K562 (cell line): Measurements from ENCODE around the gene PLA2R1. TPM values are rescaled to one million over a fixed set of nuclear protein-coding genes. Genes with fewer than 3 reads are reported as not detected.
A peak's percentile ranks its signal among the peaks of the same experiment; 100 is the strongest.

Experiments
- BACH1 ChIP-seq: fragments of 200-800 bp; sonication (Bioruptor generic); IDR thresholded peaks from 2 replicates; pipeline ENCODE4 v1.6.1; 2016; ENCODE audit warnings: missing genetic modification characterization, missing compliant biosample characterization
- CBFA2T2 ChIP-seq: fragments of 450-650 bp; conservative IDR thresholded peaks from 2 replicates; pipeline ENCODE4 v1.6.1; 2017; ENCODE audit warnings: mild to moderate bottlenecking
- EHMT2 ChIP-seq: fragments of 450-650 bp; IDR thresholded peaks from 2 replicates; pipeline ENCODE4 v1.6.1; 2018; ENCODE audit warnings: antibody characterized with exemption
- ELF1 ChIP-seq: fragments of 200-800 bp; sonication (Bioruptor generic); IDR thresholded peaks from 2 replicates; pipeline ENCODE4 v1.6.1; 2016; ENCODE audit warnings: missing genetic modification characterization, missing compliant biosample characterization
- FOS ChIP-seq: IDR thresholded peaks from 3 replicates; pipeline ENCODE4 v1.6.1; 2011; ENCODE audit not compliant: insufficient read length; ENCODE audit errors: extremely low read depth
- L3MBTL2 ChIP-seq: fragments of 450-650 bp; IDR thresholded peaks from 2 replicates; pipeline ENCODE4 v1.6.1; 2016; ENCODE audit warnings: mild to moderate bottlenecking, moderate library complexity
- NCOA4 ChIP-seq: fragments of 450-650 bp; IDR thresholded peaks from 2 replicates; pipeline ENCODE4 v1.6.1; 2018; ENCODE audit warnings: mild to moderate bottlenecking; ENCODE audit not compliant: partially characterized antibody
- NFYB ChIP-seq: IDR thresholded peaks from 2 replicates; pipeline ENCODE4 v1.6.1; 2011; ENCODE audit warnings: mild to moderate bottlenecking, moderate library complexity; ENCODE audit not compliant: insufficient read length; ENCODE audit errors: extremely low read depth
- TFE3 ChIP-seq: fragments of 450-650 bp; formaldehyde crosslinking; IDR thresholded peaks from 2 replicates; pipeline ENCODE4 v1.4.0; 2020; ENCODE audit warnings: mild to moderate bottlenecking, mixed read lengths
- polyA plus RNA-seq, 8 experiments: library from polyadenylated mRNA; depleted of rRNA in 4 of 8; stranded (reverse) in 5 of 8; unstranded in 3 of 8; fragments of >200 nt; fragmentation: Nextera tagmentation in 2 of 8; fragmentation: Illumina TruSeq in 1 of 8; extraction: Ambion mirVana in 2 of 8; extraction: Trizol in 1 of 8; gene quantifications; 2 replicates each; pipeline versions ENCODE4 v1.2.1 to v1.2.3, GENCODE V29; 2011 to 2014; ENCODE audit warnings: inconsistent platforms in 1 of 8, missing spikeins in 1 of 8
- total RNA-seq, 7 experiments: library from RNA; depleted of rRNA in 6 of 7; stranded (reverse); fragments of >200 nt in 6 of 7; fragmentation: Illumina TruSeq in 2 of 7; extraction: Trizol in 2 of 7; gene quantifications; 2 replicates each; pipeline versions ENCODE4 v1.2.1 to v1.2.3, GENCODE V29; 2011 to 2021; ENCODE audit warnings: low replicate concordance in 1 of 7
- TF ChIP-seq, protein P1 (sequence below), 2 experiments: fragments of 450-650 bp; formaldehyde crosslinking in 1 of 2; IDR thresholded peaks; 2 replicates each; pipeline versions ENCODE4 v1.4.0 to v1.6.1; 2014 to 2020; ENCODE audit warnings: mild to moderate bottlenecking in 2 of 2, borderline replicate concordance in 1 of 2, low read depth in 1 of 2
- TF ChIP-seq, protein P2 (sequence below): sonication (generic); formaldehyde crosslinking; IDR thresholded peaks from 2 replicates; pipeline ENCODE4 v1.9.0; 2022; ENCODE audit warnings: mild to moderate bottlenecking, missing genetic modification reagents

Gene PLA2R1
- total and polyA plus RNA-seq, 9 of the 15 experiments (the other 6 are each of a cell fraction or from before 2014, with no cell fraction given), result not detected

GRCh38 chr2:159936471-159936870, 125.9 kb downstream of the PLA2R1 start (continued):
- TF ChIP-seq, protein P1, sequence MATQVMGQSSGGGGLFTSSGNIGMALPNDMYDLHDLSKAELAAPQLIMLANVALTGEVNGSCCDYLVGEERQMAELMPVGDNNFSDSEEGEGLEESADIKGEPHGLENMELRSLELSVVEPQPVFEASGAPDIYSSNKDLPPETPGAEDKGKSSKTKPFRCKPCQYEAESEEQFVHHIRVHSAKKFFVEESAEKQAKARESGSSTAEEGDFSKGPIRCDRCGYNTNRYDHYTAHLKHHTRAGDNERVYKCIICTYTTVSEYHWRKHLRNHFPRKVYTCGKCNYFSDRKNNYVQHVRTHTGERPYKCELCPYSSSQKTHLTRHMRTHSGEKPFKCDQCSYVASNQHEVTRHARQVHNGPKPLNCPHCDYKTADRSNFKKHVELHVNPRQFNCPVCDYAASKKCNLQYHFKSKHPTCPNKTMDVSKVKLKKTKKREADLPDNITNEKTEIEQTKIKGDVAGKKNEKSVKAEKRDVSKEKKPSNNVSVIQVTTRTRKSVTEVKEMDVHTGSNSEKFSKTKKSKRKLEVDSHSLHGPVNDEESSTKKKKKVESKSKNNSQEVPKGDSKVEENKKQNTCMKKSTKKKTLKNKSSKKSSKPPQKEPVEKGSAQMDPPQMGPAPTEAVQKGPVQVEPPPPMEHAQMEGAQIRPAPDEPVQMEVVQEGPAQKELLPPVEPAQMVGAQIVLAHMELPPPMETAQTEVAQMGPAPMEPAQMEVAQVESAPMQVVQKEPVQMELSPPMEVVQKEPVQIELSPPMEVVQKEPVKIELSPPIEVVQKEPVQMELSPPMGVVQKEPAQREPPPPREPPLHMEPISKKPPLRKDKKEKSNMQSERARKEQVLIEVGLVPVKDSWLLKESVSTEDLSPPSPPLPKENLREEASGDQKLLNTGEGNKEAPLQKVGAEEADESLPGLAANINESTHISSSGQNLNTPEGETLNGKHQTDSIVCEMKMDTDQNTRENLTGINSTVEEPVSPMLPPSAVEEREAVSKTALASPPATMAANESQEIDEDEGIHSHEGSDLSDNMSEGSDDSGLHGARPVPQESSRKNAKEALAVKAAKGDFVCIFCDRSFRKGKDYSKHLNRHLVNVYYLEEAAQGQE (IDR thresholded peaks at IDR 0.05; ENCODE audit: borderline replicate concordance), result peak; percentile 27; the same call in 1 of the 2 replicates
- TF ChIP-seq, protein P1 (CRISPR knock-in tag; IDR thresholded peaks at IDR 0.05; ENCODE audit: low read depth), result no peak
- peak; percentile 31; the same call in 1 of the 2 replicates for TF ChIP-seq ELF1 (tag)
- peak; percentile 81 for TF ChIP-seq L3MBTL2
- TF ChIP-seq CBFA2T2, result peak; percentile 65
- TF ChIP-seq NFYB, result peak; percentile 98
- TF ChIP-seq, protein P2, sequence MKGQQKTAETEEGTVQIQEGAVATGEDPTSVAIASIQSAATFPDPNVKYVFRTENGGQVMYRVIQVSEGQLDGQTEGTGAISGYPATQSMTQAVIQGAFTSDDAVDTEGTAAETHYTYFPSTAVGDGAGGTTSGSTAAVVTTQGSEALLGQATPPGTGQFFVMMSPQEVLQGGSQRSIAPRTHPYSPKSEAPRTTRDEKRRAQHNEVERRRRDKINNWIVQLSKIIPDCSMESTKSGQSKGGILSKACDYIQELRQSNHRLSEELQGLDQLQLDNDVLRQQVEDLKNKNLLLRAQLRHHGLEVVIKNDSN (CRISPR knock-in tag), result peak; percentile 74
- peak; percentile 93 for TF ChIP-seq TFE3 (CRISPR knock-in tag)
- TF ChIP-seq FOS, result peak; percentile 38
- TF ChIP-seq NCOA4, result no peak
- TF ChIP-seq EHMT2, result 0 out of 2 replicates have a peak, but pooled peaks have one; percentile 12
- no peak for TF ChIP-seq BACH1
